ENCODE data around the gene VIT.

Gene VIT, protein sequence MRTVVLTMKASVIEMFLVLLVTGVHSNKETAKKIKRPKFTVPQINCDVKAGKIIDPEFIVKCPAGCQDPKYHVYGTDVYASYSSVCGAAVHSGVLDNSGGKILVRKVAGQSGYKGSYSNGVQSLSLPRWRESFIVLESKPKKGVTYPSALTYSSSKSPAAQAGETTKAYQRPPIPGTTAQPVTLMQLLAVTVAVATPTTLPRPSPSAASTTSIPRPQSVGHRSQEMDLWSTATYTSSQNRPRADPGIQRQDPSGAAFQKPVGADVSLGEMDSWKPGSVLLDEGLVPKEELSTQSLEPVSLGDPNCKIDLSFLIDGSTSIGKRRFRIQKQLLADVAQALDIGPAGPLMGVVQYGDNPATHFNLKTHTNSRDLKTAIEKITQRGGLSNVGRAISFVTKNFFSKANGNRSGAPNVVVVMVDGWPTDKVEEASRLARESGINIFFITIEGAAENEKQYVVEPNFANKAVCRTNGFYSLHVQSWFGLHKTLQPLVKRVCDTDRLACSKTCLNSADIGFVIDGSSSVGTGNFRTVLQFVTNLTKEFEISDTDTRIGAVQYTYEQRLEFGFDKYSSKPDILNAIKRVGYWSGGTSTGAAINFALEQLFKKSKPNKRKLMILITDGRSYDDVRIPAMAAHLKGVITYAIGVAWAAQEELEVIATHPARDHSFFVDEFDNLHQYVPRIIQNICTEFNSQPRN

DNA sequence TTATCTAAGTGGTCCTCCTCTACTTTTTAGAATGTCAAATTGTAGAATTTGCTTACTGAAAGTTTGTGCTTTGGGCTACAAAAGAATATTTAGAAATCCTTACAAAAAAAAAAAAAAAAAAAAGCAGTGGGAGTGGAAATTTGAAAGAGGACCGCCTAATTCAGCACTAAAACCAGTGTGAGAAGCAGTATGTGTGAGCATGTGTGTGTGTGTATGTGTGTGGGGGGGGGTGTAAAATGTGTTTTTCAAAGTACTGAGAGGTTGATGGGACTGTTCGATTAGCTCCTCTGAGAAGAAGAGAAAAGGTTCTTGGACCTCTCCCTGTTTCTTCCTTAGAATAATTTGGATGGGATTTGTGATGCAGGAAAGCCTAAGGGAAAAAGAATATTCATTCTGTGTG, at the start of gene VIT:
VIT (plus strand) TSS at position 175 of the 400 bp plus-strand sequence. CDS start 19,664 bp downstream, outside the sequence.
- no peaks in the 10 kb centered on the region for H3K36me3 ChIP-seq (ENCODE audit: insufficient read depth, low read length)
- H3K4me3 ChIP-seq (ENCODE audit: low read length) = no peak within 1 kb of the TSS
- H3K4me1 ChIP-seq (ENCODE audit: insufficient read depth, low read length) = no peaks in the 10 kb centered on the region
- H3K27me3 ChIP-seq (ENCODE audit: insufficient read depth, low read length) = no peaks in the 10 kb centered on the region
- H2AFZ ChIP-seq (ENCODE audit: low read depth, low read length) = no peak within 1 kb of the TSS
- no peaks in the 10 kb centered on the region for H3K9me3 ChIP-seq (ENCODE audit: low read length)

DNA sequence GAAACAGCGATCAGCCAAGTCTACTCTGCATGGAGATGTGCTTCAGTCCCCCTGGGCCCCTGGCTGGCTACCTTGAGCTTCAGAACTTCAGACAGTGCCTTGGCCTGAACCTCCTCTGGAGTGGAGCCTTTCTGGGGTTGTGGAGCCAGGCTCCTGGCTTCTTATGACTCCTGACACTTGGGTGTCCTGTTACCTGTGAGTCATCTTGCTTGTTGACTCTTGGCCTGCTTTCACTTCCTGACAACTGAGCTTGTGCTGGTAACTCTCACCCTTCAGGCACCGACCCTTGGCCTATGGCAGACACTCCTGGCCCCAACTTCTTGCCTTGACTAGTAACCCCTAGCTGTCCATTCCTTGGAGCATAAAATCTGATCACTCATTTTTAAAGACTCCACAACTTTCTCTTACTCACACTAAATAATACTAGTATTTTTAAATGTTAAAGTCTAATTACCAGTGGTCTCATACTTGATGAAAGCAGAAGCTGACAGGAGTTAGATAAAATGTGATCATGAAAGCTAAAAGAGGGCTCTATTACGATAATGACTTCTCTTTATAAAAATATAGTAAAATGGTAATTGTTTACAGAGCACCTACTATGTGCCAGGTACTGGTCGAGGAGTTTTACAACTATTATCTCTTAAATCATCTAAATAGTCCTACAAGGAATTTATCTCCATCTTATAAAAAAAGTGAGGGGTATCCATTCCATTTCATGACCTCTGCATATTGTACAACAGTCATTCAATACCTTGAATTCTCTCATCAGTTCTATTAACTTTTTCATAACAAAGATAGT, 46.3 kb upstream of the VIT start:
- H3K36me3 ChIP-seq (ENCODE audit: insufficient read depth, low read length) = no peaks in the 10 kb centered on the region

DNA sequence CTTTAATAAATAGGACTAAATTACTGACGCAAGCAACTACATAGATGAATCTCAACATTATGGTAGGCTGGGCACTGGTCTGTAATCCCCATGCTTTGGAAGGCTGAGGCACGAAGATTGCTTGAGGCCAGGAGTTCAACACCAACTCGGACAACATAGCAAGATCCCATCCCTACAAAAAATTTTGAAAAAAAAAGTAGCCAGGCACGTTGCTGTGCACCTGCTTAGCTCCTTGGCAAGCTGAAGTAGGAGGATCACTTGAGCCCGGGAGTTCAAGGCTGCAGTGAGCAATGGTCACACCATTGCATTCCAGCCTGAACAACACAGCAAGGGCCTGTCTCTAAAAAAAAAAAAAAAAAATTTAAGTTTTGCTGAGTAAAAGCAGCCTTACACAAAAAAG, 43.4 kb upstream of the VIT start:
- no peak overlapping the region for H3K4me3 ChIP-seq (ENCODE audit: low read length)
- H3K36me3 ChIP-seq (ENCODE audit: insufficient read depth, low read length) = no peaks in the 10 kb centered on the region
- H3K27me3 ChIP-seq (ENCODE audit: insufficient read depth, low read length) = no peaks in the 10 kb centered on the region
- no peak overlapping the region for H2AFZ ChIP-seq (ENCODE audit: low read depth, low read length)
- H3K9me3 ChIP-seq (ENCODE audit: low read length) = peaks cover 3% of the 10 kb centered on the region
- no peaks in the 10 kb centered on the region for H3K4me1 ChIP-seq (ENCODE audit: insufficient read depth, low read length)

More for the DNA sequence above, 46.3 kb upstream of the VIT start:
- peaks cover 5% of the 10 kb centered on the region for H3K9me3 ChIP-seq (ENCODE audit: low read length)
- H3K4me3 ChIP-seq (ENCODE audit: low read length) = no peak overlapping the region
- no peak overlapping the region for H2AFZ ChIP-seq (ENCODE audit: low read depth, low read length)
- H3K4me1 ChIP-seq (ENCODE audit: insufficient read depth, low read length) = no peaks in the 10 kb centered on the region
- no peaks in the 10 kb centered on the region for H3K27me3 ChIP-seq (ENCODE audit: insufficient read depth, low read length)

DNA sequence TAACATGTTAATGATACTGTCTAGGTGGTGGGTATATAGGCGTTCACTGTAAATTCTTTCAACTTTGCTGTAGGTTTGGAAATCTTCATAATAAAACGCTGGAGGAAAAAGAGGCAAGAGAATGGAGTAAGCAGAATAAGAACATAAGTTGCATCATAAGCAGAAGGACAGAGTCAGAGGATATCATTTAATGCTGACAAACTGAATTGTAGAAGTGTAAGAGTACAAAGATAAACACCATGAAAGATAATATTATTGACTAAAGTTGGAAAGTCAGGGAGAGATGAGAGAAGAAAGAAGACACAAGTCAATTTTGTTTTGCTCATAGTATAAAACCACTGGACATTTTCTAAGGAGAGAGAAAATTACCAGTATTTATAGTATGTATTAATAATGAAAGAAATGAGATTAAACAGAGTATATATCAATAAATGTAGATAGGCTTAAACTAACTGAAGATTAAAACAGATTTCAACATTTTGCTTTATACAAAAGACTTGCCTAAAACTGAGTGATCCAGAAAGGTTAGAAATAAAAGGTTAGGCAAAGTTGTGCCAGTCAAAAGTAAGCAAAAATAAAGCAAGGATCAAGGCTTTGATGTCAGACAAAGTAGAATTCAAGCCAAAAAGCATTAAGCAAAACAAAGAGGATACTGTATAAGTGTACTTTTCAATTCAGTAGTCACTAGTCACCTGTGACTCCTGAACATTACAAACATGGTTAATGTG, 42.4 kb upstream of the VIT start:
- no peak overlapping the region for H2AFZ ChIP-seq (ENCODE audit: low read depth, low read length)
- no peaks in the 10 kb centered on the region for H3K4me1 ChIP-seq (ENCODE audit: insufficient read depth, low read length)
- H3K36me3 ChIP-seq (ENCODE audit: insufficient read depth, low read length) = no peaks in the 10 kb centered on the region
- no peaks in the 10 kb centered on the region for H3K27me3 ChIP-seq (ENCODE audit: insufficient read depth, low read length)
- no peaks in the 10 kb centered on the region for H3K9me3 ChIP-seq (ENCODE audit: low read length)
- no peak overlapping the region for H3K4me3 ChIP-seq (ENCODE audit: low read length)

DNA sequence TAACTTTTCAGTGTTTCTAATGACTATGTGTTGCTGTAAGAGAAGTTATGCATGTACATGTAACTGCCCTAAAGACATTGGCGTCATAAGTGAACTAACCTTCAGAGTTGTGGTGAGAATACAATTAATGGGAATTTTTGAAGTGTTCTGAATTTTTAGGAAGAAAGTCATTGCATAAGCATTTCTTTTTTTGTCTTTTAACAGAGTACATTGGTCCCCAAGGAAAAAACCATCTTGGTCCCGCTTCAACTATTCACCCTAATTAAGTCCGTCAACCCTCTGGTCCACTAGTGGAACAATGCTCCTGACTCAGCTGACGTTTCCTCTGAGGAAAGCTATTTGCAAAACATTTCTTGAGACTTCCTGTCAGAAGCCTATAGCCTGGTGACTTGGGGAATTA, 41.1 kb upstream of the VIT start:
- no peaks in the 10 kb centered on the region for H3K36me3 ChIP-seq (ENCODE audit: insufficient read depth, low read length)
- no peaks in the 10 kb centered on the region for H3K4me1 ChIP-seq (ENCODE audit: insufficient read depth, low read length)
- no peaks in the 10 kb centered on the region for H3K27me3 ChIP-seq (ENCODE audit: insufficient read depth, low read length)
- no peak overlapping the region for H3K4me3 ChIP-seq (ENCODE audit: low read length)
- no peak overlapping the region for H2AFZ ChIP-seq (ENCODE audit: low read depth, low read length)
- no peaks in the 10 kb centered on the region for H3K9me3 ChIP-seq (ENCODE audit: low read length)

DNA sequence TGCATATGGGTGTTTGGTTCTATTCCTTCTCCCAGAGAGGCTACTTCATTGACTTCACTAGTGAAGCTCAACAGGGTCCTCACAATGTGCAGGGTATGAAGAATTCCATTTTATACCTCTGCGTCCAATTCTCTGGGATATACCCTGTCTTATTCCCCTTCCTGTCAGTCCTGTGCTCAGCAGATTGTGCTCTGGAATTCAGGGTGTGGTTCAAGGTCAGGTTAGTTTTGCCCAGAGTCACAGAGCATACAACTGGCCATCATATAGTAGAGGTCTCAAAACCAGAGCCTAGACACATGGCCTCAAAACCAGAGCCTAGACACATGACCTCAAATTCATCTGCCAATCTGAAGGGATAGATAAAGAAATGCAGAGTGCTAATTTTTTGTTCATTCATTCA, 38.8 kb upstream of the VIT start:
- H3K27me3 ChIP-seq (ENCODE audit: insufficient read depth, low read length) = no peaks in the 10 kb centered on the region
- no peaks in the 10 kb centered on the region for H3K36me3 ChIP-seq (ENCODE audit: insufficient read depth, low read length)
- no peaks in the 10 kb centered on the region for H3K4me1 ChIP-seq (ENCODE audit: insufficient read depth, low read length)
- no peak overlapping the region for H2AFZ ChIP-seq (ENCODE audit: low read depth, low read length)
- H3K4me3 ChIP-seq (ENCODE audit: low read length) = no peak overlapping the region
- H3K9me3 ChIP-seq (ENCODE audit: low read length) = no peaks in the 10 kb centered on the region

DNA sequence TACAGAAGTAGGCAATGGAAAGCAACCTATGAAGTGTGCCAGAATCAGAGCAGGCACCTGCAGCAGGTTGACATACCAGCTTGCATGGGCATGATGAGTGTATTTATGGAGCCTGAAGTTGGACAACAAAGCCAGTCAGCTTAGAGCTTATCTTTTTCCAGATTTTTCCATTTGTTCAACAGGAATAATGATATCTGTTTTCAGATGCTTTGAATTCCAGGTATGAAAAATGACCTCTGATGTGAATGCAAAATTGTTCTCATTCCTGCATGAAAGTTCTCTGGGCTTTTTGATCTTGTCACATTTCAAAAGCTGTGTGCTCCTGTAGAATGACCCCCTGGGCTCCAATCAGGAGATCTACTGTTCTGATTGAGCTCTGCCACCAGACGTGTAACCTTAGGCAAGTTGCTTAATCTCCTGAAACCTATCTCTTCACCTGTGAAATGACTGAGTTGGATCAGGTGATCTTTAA, 38.2 kb upstream of the VIT start:
- Histone ChIP-seq H3K9me3 (ENCODE audit: low read length) (no peaks in the 10 kb centered on the region), H2AFZ (ENCODE audit: low read depth, low read length) (no peak overlapping the region)

DNA sequence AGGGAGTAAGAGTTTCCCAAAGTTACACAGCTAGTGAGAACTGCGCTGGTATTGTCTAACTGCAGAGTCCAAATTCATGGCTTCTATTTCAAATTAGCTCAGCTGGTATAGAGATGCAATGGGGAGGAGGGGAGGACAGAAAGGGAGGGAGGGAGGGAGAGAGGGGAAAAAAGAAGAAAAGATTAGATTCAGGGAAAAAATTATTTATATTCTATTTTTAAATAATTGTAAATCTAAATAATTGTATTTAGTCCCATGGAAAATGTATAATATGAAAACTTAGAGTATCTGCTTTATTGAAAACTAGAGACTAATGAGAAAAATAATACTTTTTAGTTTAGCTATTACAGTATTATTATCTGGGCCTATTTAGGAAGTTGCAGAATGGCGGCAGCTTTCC, 37.3 kb upstream of the VIT start:
- no peaks in the 10 kb centered on the region for H3K27me3 ChIP-seq (ENCODE audit: insufficient read depth, low read length)
- no peaks in the 10 kb centered on the region for H3K4me1 ChIP-seq (ENCODE audit: insufficient read depth, low read length)
- H2AFZ ChIP-seq (ENCODE audit: low read depth, low read length) = no peak overlapping the region
- no peaks in the 10 kb centered on the region for H3K36me3 ChIP-seq (ENCODE audit: insufficient read depth, low read length)
- no peaks in the 10 kb centered on the region for H3K9me3 ChIP-seq (ENCODE audit: low read length)
- H3K4me3 ChIP-seq (ENCODE audit: low read length) = no peak overlapping the region

More for the DNA sequence above, 38.2 kb upstream of the VIT start:
- Histone ChIP-seq H3K36me3 (ENCODE audit: insufficient read depth, low read length) (no peaks in the 10 kb centered on the region), H3K4me1 (ENCODE audit: insufficient read depth, low read length) (no peaks in the 10 kb centered on the region), H3K27me3 (ENCODE audit: insufficient read depth, low read length) (no peaks in the 10 kb centered on the region), H3K4me3 (ENCODE audit: low read length) (no peak overlapping the region)

DNA sequence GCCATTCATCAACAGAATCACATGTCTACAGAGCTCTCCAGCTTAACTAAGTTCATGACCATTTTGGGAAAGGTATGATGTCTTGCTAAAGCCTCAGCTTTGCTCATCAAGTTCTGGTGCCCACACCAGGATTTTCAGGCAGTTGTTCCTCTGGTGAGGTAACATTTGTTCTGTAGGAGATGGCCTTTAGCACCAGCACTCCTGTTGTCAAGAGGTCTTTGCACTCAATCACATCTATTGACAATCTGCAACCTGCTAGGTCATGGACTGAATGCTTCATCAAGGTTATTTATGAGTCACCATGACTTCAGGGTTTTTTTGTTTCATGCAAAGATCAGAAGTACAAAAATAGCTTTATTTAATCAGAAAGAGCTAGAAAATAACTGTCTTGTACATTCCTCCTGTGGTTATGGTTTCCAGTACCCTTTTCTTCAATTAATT, 36.6 kb upstream of the VIT start:
- no peaks in the 10 kb centered on the region for H3K36me3 ChIP-seq (ENCODE audit: insufficient read depth, low read length)

DNA sequence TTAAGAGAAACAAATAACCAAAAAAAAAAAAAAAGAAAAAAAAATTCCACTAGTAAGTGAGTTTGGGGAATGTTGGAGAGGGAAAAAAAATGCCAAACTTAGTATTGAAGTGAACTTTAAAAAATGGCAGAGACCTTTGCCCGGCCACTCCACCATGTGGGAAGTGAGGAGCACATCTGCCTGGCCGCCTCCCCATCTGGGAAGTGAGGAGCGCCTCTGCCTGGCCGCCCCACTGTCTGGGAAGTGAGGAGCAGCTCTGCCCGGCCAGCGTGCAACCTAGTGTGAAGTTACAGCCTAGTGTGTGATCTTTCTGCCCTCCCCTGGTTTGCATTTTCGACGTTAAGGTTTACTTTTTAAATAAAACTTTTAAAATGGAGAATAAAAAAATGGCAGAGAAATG, 33.9 kb upstream of the VIT start:
- Histone ChIP-seq H3K9me3 (ENCODE audit: low read length) (no peaks in the 10 kb centered on the region), H3K36me3 (ENCODE audit: insufficient read depth, low read length) (no peaks in the 10 kb centered on the region), H3K4me1 (ENCODE audit: insufficient read depth, low read length) (no peaks in the 10 kb centered on the region), H3K27me3 (ENCODE audit: insufficient read depth, low read length) (no peaks in the 10 kb centered on the region), H2AFZ (ENCODE audit: low read depth, low read length) (no peak overlapping the region), H3K4me3 (ENCODE audit: low read length) (no peak overlapping the region)

More for the DNA sequence above, 36.6 kb upstream of the VIT start:
- Histone ChIP-seq H3K4me3 (ENCODE audit: low read length) (no peak overlapping the region), H2AFZ (ENCODE audit: low read depth, low read length) (no peak overlapping the region), H3K27me3 (ENCODE audit: insufficient read depth, low read length) (no peaks in the 10 kb centered on the region), H3K9me3 (ENCODE audit: low read length) (no peaks in the 10 kb centered on the region), H3K4me1 (ENCODE audit: insufficient read depth, low read length) (no peaks in the 10 kb centered on the region)

DNA sequence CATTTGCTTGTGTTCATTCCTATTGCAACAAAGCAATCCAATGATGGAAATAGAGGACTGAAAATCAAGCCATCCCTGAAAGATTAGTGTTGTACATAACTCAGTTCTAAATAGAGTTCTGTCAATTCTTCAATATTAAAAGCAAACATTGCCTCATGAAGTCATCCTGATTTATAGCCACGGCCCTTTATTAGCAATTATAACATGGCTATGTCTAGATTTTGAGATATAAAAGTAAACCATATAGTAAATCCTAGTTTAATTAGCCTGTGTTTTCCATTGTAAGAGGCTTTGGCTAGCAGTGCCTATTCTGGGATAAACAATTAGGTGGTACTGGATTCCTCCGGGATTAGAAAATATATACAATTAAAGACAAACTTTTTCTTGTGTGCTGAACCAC, 33.2 kb upstream of the VIT start:
- H3K36me3 ChIP-seq (ENCODE audit: insufficient read depth, low read length) = no peaks in the 10 kb centered on the region
- H2AFZ ChIP-seq (ENCODE audit: low read depth, low read length) = no peak overlapping the region
- no peaks in the 10 kb centered on the region for H3K4me1 ChIP-seq (ENCODE audit: insufficient read depth, low read length)
- H3K27me3 ChIP-seq (ENCODE audit: insufficient read depth, low read length) = no peaks in the 10 kb centered on the region
- no peaks in the 10 kb centered on the region for H3K9me3 ChIP-seq (ENCODE audit: low read length)
- H3K4me3 ChIP-seq (ENCODE audit: low read length) = no peak overlapping the region

DNA sequence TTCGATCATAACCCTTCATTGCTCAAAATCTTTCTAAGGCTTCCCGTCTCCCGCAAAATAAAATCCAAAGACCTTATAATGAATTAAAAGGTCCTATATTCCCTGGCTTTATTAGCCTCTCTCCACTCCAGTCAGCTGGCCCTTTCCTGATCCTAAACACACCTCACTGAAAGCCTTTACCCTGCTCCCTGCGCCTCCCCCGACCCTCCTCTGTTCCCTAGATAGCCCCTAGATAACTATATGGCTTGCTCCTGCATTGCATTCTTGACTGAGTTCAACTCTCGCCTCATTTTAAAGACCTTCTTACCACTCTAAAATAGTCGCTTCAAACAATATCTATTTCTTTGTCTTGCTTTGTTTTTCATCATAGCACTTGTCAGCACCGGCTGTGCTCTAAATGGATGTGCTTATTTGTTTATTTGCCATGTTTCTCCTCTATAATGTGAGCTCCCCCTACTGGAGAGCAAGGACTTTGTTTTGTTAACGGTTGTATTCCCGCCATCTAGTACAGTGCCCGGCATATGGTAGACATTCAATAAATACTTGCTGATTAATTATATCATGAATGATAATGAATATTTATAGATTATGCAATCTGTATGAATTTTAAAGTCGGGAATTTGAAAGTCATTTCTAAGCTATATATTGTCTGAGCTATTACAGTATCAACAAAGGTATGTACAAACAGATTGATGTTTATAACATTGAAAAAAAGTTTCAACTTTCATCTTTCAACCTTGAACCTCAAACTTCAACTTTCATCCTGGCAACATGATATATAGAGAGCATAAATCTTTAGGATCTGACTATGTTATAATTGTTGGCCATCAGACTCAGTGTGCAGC, 32.4 kb upstream of the VIT start:
- H3K4me1 ChIP-seq (ENCODE audit: insufficient read depth, low read length) = no peaks in the 10 kb centered on the region

More for the DNA sequence above, 32.4 kb upstream of the VIT start:
- no peaks in the 10 kb centered on the region for H3K9me3 ChIP-seq (ENCODE audit: low read length)
- H3K27me3 ChIP-seq (ENCODE audit: insufficient read depth, low read length) = no peaks in the 10 kb centered on the region
- no peak overlapping the region for H3K4me3 ChIP-seq (ENCODE audit: low read length)
- no peaks in the 10 kb centered on the region for H3K36me3 ChIP-seq (ENCODE audit: insufficient read depth, low read length)
- no peak overlapping the region for H2AFZ ChIP-seq (ENCODE audit: low read depth, low read length)
